ENCODE results near the gene ERFL. TPM values are rescaled to one million over a fixed set of nuclear protein-coding genes. Genes with fewer than 3 reads are reported as not detected.

Gene ERFL
- total RNA-seq, 1 donor from 2014 or later = 0.43 TPM

GRCh38 chr19:41920882-41921576 lies 7.2 kb downstream of the ERFL start:
- Histone ChIP-seq H3K9me3 (no peaks in the 10 kb centered on the region), H3K36me3 (no peaks in the 10 kb centered on the region), H3K27ac (no peak overlapping the region), H3K27me3 (peaks cover 62% of the 10 kb centered on the region), H3K4me1 (no peaks in the 10 kb centered on the region), H3K4me3 (no peak overlapping the region)
- DNase-seq (no peak), ATAC-seq (no peak)
- TF ChIP-seq, protein P1, sequence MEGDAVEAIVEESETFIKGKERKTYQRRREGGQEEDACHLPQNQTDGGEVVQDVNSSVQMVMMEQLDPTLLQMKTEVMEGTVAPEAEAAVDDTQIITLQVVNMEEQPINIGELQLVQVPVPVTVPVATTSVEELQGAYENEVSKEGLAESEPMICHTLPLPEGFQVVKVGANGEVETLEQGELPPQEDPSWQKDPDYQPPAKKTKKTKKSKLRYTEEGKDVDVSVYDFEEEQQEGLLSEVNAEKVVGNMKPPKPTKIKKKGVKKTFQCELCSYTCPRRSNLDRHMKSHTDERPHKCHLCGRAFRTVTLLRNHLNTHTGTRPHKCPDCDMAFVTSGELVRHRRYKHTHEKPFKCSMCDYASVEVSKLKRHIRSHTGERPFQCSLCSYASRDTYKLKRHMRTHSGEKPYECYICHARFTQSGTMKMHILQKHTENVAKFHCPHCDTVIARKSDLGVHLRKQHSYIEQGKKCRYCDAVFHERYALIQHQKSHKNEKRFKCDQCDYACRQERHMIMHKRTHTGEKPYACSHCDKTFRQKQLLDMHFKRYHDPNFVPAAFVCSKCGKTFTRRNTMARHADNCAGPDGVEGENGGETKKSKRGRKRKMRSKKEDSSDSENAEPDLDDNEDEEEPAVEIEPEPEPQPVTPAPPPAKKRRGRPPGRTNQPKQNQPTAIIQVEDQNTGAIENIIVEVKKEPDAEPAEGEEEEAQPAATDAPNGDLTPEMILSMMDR (IDR thresholded peaks at IDR 0.05) = no peak
- intact Hi-C loops (cut with DNase I) = no loop called here

- H3K9me3 ChIP-seq = no peaks in the 10 kb centered on the region
- no peaks in the 10 kb centered on the region for H3K36me3 ChIP-seq
- H3K4me1 ChIP-seq = no peaks in the 10 kb centered on the region
- H3K4me3 ChIP-seq = no peak overlapping the region
- no peak for ATAC-seq
- TF ChIP-seq, protein P1 (IDR thresholded peaks at IDR 0.05) = no peak
- DNase-seq = no peak
- no peak overlapping the region for H3K27ac ChIP-seq
- intact Hi-C loops (cut with DNase I) = no loop called here
- peaks cover 62% of the 10 kb centered on the region for H3K27me3 ChIP-seq
These were observed 8.1 kb downstream of the ERFL start for GRCh38 chr19:41919948-41920712.

- H3K9me3 ChIP-seq = no peaks in the 10 kb centered on the region
- H3K4me3 ChIP-seq = no peak overlapping the region
- DNase-seq (no peak), ATAC-seq (no peak)
- intact Hi-C loops (cut with DNase I) = no loop called here
- no peaks in the 10 kb centered on the region for H3K36me3 ChIP-seq
- H3K4me1 ChIP-seq = no peaks in the 10 kb centered on the region
- peaks cover 62% of the 10 kb centered on the region for H3K27me3 ChIP-seq
- TF ChIP-seq, protein P1 (IDR thresholded peaks at IDR 0.05) = no peak
- no peak overlapping the region for H3K27ac ChIP-seq
These were observed 9.5 kb downstream of the ERFL start for GRCh38 chr19:41918653-41919244.

- no peak overlapping the region for H3K27ac ChIP-seq
- DNase-seq = no peak
- TF ChIP-seq, protein P1 (IDR thresholded peaks at IDR 0.05) = no peak
- intact Hi-C loops (cut with DNase I) = no loop called here
- ATAC-seq = no peak
- no peaks in the 10 kb centered on the region for H3K36me3 ChIP-seq
- no peak overlapping the region for H3K4me3 ChIP-seq
- H3K9me3 ChIP-seq = no peaks in the 10 kb centered on the region
- no peaks in the 10 kb centered on the region for H3K4me1 ChIP-seq
- peaks cover 63% of the 10 kb centered on the region for H3K27me3 ChIP-seq
These were observed 10.2 kb downstream of the ERFL start for GRCh38 chr19:41918095-41918494.

DNA sequence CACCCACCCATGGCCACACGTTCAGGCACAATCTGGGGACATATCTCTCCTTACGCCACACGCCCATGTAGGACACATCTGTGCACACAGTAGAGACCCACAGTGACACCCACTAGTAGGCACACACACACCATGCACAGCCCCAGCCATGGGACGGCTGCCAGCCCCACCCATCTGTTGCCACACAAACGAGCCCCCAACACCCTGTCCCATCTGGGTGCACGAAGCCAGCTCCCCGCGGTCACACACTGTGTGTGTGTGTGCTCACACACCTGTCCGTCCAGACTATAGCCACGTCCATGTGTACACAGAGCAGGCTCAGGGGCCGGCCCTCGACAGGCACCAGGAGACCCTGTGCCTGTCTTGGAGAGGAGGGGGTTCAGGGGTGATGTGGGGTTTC lies 10.6 kb downstream of the ERFL start:
- Histone ChIP-seq H3K9me3 (no peaks in the 10 kb centered on the region), H3K36me3 (no peaks in the 10 kb centered on the region), H3K4me3 (no peak overlapping the region), H3K27ac (no peak overlapping the region), H3K27me3 (peaks cover 62% of the 10 kb centered on the region), H3K4me1 (no peaks in the 10 kb centered on the region)
- DNase-seq (no peak), ATAC-seq (no peak)
- intact Hi-C loops (cut with DNase I) = no loop called here
- TF ChIP-seq, protein P1 (IDR thresholded peaks at IDR 0.05) = no peak

Measured in upper lobe of right lung (tissue), 1 donor.